Panc1 (cell line): ENCODE results near the gene PHKA1. TPM values are rescaled to one million over a fixed set of nuclear protein-coding genes. Genes with fewer than 3 reads are reported as not detected.

Experiments used
- ATAC-seq: fragments of 200-7000 bp; cut with Tn5 transposase; 2 replicates; pipeline ENCODE4 v1.9.1; 2020; ENCODE audit warnings: mild to moderate bottlenecking, moderate library complexity
- BruUV-seq: library from RNA; stranded (reverse); fragments of 400-500 nt; replicated peaks from 2 replicates; lab custom pipeline; 2021; lab: Mats Ljungman, UMichigan
- CTCF ChIA-PET: fragments of 300-600 bp; sonication (Branson Sonifier 250); formaldehyde crosslinking; loops from one replicate; lab custom pipeline; 2022; ENCODE audit warnings: antibody characterized with exemption; lab: Charles Lee
- POLR2A ChIA-PET: fragments of 300-600 bp; sonication (Branson Sonifier 250); formaldehyde crosslinking; loops from one replicate; lab custom pipeline; 2022; ENCODE audit warnings: antibody characterized with exemption; lab: Charles Lee
- DNase-seq: peaks from one replicate; pipeline ENCODE4 v3.0.0-alpha.2; 2010; ENCODE audit warnings: low read depth, low spot score
- H3K27ac ChIP-seq: 2 replicates; pipeline ENCODE4 v1.5.1; 2011; ENCODE audit warnings: mild to moderate bottlenecking, low read length, inconsistent platforms
- H3K27me3 ChIP-seq: fragments of 200-500 bp; sonication (Bioruptor generic); 2 replicates; pipeline ENCODE4 v1.6.0; 2014; ENCODE audit warnings: low read length, inconsistent platforms; ENCODE audit not compliant: control insufficient read depth, insufficient read depth
- H3K36me3 ChIP-seq: fragments of 200-500 bp; sonication (Bioruptor generic); 2 replicates; pipeline ENCODE4 v1.5.1; 2014; ENCODE audit warnings: inconsistent platforms, mild to moderate bottlenecking, low read length, moderate library complexity; ENCODE audit not compliant: control insufficient read depth, insufficient read depth
- H3K4me1 ChIP-seq: 2 replicates; pipeline ENCODE4 v1.5.1; 2011; ENCODE audit warnings: inconsistent platforms, mild to moderate bottlenecking, low read length, moderate library complexity; ENCODE audit not compliant: control insufficient read depth, insufficient read depth
- H3K4me3 ChIP-seq, 2 experiments: 2 replicates each; pipeline ENCODE4 v1.5.1; 2011 to 2012; ENCODE audit warnings: low read depth in 2 of 2, low read length in 2 of 2, mild to moderate bottlenecking in 2 of 2, inconsistent platforms in 1 of 2, moderate library complexity in 1 of 2
- H3K9me3 ChIP-seq: fragments of 200-500 bp; sonication (Bioruptor generic); 2 replicates; pipeline ENCODE4 v1.5.1; 2014; ENCODE audit warnings: low read depth, mild to moderate bottlenecking, inconsistent platforms, low read length, moderate library complexity; ENCODE audit not compliant: control insufficient read depth, insufficient read depth
- POLR2AphosphoS5 ChIP-seq: IDR thresholded peaks from 2 replicates; pipeline ENCODE4 v1.6.1; 2012; ENCODE audit warnings: mild to moderate bottlenecking, low read depth, low read length, moderate library complexity
- SIN3A ChIP-seq: IDR thresholded peaks from 2 replicates; pipeline ENCODE4 v1.6.1; 2012; ENCODE audit warnings: low read depth, mild to moderate bottlenecking, low read length, moderate library complexity, borderline replicate concordance; ENCODE audit not compliant: insufficient read depth
- TCF7L2 ChIP-seq: IDR thresholded peaks from 2 replicates; pipeline ENCODE4 v1.6.1; 2011; ENCODE audit warnings: mild to moderate bottlenecking, low read depth, low read length, inconsistent platforms
- in situ Hi-C: cut with HindIII; loops from 2 replicates; pipeline ENCODE4 v1.10.0; 2016; ENCODE audit warnings: low sequenced_read_pairs, low pct_unique_long_range_greater_than_20kb
- intact Hi-C: fragments of 100-400 bp; cut with micrococcal nuclease; formaldehyde crosslinking; loops from one replicate; pipeline ENCODE4 v1.10.0; 2022; ENCODE audit not compliant: unreplicated experiment
- total RNA-seq: library from RNA; stranded (reverse); gene quantifications from one replicate; pipeline ENCODE4 v1.2.1, GENCODE V29; 2021; ENCODE audit not compliant: unreplicated experiment
- TF ChIP-seq, protein P1 (sequence below): fragments of 450-650 bp; IDR thresholded peaks from 2 replicates; pipeline ENCODE4 v1.5.1; 2017; ENCODE audit warnings: mild to moderate bottlenecking
- TF ChIP-seq, protein P2 (sequence below), 2 experiments: IDR thresholded peaks; 2 replicates each; pipeline ENCODE4 v1.6.1; 2011 to 2012; ENCODE audit warnings: low read depth in 2 of 2, control low read depth in 1 of 2, low read length in 1 of 2, mild to moderate bottlenecking in 1 of 2, moderate library complexity in 1 of 2; ENCODE audit not compliant: insufficient read depth in 1 of 2

PHKA1 gene
- total RNA-seq, 1 experiment from 2014 or later: 28.6 TPM

DNA sequence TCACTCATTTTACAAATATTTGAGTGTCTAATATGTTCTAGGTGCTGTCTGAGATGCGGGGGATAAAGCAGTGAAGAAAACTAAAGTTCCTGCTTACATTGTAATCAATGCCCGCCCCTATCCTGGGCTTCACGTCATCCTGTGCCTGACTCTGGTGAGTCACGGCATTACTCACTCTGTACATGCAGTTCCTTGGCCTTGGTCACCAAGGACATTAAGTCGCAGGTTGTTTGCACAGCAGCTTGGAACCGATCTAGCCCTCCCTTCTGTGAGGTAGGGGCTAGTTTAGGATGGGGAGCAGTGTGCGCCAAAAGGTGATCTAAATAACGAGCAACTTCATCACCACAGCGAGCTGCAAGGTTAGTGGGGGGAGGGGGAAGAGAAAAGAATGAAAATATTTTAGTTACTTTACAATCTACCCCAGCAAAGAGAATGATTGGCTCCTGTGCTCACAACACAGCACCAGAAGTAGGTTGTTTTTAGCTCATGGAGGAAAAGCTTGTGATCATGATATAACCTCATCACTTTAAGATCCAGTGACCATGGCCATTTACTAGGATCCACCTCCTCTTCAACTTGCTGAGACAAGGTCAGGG lies 93.5 kb downstream of the PHKA1 start:
- BruUV-seq: no TSS peak
- intact Hi-C loops (no loop called here), in situ Hi-C loops (no loop called here)
- CTCF ChIA-PET: no interaction called here
- Histone ChIP-seq H3K27me3 (no peaks in the 10 kb centered on the region), H3K4me1 (peaks cover 30% of the 10 kb centered on the region), H3K4me3 (peak overlapping the region in 1 of 2 experiments; percentile 32; a peak in 2 of 4 replicates), H3K27ac (peak overlapping the region; percentile 80), H3K36me3 (no peaks in the 10 kb centered on the region), H3K9me3 (no peaks in the 10 kb centered on the region)
- DNase-seq (peak; percentile 90), ATAC-seq (peak; percentile 96)
- POLR2A ChIA-PET: interaction anchor here (0.5 to 0.6 kb wide), 2 partner anchors 22 to 349 kb away, joined by 3 to 20 read pairs; no protein-coding TSS in a partner anchor
- TF ChIP-seq POLR2AphosphoS5: peak; percentile 39; the same call in 1 of the 2 replicates
- TF ChIP-seq TCF7L2: no peak
- TF ChIP-seq, protein P1, sequence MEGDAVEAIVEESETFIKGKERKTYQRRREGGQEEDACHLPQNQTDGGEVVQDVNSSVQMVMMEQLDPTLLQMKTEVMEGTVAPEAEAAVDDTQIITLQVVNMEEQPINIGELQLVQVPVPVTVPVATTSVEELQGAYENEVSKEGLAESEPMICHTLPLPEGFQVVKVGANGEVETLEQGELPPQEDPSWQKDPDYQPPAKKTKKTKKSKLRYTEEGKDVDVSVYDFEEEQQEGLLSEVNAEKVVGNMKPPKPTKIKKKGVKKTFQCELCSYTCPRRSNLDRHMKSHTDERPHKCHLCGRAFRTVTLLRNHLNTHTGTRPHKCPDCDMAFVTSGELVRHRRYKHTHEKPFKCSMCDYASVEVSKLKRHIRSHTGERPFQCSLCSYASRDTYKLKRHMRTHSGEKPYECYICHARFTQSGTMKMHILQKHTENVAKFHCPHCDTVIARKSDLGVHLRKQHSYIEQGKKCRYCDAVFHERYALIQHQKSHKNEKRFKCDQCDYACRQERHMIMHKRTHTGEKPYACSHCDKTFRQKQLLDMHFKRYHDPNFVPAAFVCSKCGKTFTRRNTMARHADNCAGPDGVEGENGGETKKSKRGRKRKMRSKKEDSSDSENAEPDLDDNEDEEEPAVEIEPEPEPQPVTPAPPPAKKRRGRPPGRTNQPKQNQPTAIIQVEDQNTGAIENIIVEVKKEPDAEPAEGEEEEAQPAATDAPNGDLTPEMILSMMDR: no peak
- TF ChIP-seq SIN3A: no peak
- TF ChIP-seq, protein P2, sequence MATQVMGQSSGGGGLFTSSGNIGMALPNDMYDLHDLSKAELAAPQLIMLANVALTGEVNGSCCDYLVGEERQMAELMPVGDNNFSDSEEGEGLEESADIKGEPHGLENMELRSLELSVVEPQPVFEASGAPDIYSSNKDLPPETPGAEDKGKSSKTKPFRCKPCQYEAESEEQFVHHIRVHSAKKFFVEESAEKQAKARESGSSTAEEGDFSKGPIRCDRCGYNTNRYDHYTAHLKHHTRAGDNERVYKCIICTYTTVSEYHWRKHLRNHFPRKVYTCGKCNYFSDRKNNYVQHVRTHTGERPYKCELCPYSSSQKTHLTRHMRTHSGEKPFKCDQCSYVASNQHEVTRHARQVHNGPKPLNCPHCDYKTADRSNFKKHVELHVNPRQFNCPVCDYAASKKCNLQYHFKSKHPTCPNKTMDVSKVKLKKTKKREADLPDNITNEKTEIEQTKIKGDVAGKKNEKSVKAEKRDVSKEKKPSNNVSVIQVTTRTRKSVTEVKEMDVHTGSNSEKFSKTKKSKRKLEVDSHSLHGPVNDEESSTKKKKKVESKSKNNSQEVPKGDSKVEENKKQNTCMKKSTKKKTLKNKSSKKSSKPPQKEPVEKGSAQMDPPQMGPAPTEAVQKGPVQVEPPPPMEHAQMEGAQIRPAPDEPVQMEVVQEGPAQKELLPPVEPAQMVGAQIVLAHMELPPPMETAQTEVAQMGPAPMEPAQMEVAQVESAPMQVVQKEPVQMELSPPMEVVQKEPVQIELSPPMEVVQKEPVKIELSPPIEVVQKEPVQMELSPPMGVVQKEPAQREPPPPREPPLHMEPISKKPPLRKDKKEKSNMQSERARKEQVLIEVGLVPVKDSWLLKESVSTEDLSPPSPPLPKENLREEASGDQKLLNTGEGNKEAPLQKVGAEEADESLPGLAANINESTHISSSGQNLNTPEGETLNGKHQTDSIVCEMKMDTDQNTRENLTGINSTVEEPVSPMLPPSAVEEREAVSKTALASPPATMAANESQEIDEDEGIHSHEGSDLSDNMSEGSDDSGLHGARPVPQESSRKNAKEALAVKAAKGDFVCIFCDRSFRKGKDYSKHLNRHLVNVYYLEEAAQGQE (IDR thresholded peaks at IDR 0.05; ENCODE audit: insufficient read depth in 1 of 2, low read depth in 2 of 2, low read length in 1 of 2): no peak

DNA sequence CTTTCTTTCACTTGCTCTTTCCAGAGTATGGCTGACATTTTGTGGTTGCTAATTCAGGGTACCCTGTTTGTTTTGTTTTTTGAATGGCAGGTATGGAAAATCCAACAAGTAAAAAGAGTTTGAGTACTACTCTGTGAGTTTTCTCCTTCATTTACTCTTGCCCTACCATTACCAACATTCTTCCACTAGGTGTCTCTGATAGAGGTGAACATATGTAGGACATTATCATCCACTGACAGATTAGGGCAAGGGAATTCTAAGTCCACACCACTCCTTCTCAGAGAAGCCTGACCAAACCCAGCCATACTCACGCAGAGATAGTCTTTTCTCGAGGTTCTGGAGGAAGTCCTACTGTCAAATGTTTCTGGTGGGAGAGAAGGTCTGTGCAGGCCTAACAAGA lies 104.8 kb downstream of the PHKA1 start:
- POLR2A ChIA-PET: no interaction called here
- no peak; the same call in 1 of the 2 replicates for ATAC-seq

More for the DNA sequence above, 104.8 kb downstream of the PHKA1 start:
- no peak for DNase-seq
- Histone ChIP-seq H3K27me3 (no peaks in the 10 kb centered on the region), H3K36me3 (peaks cover 3% of the 10 kb centered on the region), H3K9me3 (no peaks in the 10 kb centered on the region), H3K27ac (no peak overlapping the region), H3K4me3 (no peak overlapping the region), H3K4me1 (no peaks in the 10 kb centered on the region)
- CTCF ChIA-PET: no interaction called here
- intact Hi-C loops: no loop called here
- in situ Hi-C loops: no loop called here
- no peak for TF ChIP-seq POLR2AphosphoS5
- TF ChIP-seq TCF7L2: no peak
- TF ChIP-seq, protein P2 (IDR thresholded peaks at IDR 0.05; ENCODE audit: insufficient read depth in 1 of 2, low read depth in 2 of 2, low read length in 1 of 2): no peak
- TF ChIP-seq SIN3A: no peak
- TF ChIP-seq, protein P1: peak; percentile 33
- no TSS peak for BruUV-seq
